T-helper 2 cell treated with Interferon-gamma antibody and Interleukin-4, amounts not matched to agents 5 μg/mL and 100 μg/mL, for 36 hours (primary cell): ENCODE data around the gene ARHGAP21.

Experiments used
- DNase-seq: peaks from one replicate; pipeline ENCODE4 v3.0.0; 2021; ENCODE audit warnings: low spot score
- H3K27ac Mint-ChIP-seq: one replicate; pipeline ENCODE4 v1.8.0; 2021; ENCODE audit warnings: mild to moderate bottlenecking, mixed read lengths
- H3K27me3 Mint-ChIP-seq: one replicate; pipeline ENCODE4 v1.8.0; 2021; ENCODE audit warnings: low read depth, mixed read lengths
- H3K36me3 Mint-ChIP-seq: one replicate; pipeline ENCODE4 v1.8.0; 2021; ENCODE audit warnings: low read depth, mixed read lengths
- H3K4me1 Mint-ChIP-seq: one replicate; pipeline ENCODE4 v1.8.0; 2021; ENCODE audit warnings: low read depth, mixed read lengths
- H3K4me3 Mint-ChIP-seq: one replicate; pipeline ENCODE4 v1.8.0; 2022; ENCODE audit warnings: mild to moderate bottlenecking, moderate library complexity, mixed read lengths
- H3K9me3 Mint-ChIP-seq: one replicate; pipeline ENCODE4 v1.8.0; 2021; ENCODE audit warnings: mixed read lengths

ARHGAP21 gene

DNA sequence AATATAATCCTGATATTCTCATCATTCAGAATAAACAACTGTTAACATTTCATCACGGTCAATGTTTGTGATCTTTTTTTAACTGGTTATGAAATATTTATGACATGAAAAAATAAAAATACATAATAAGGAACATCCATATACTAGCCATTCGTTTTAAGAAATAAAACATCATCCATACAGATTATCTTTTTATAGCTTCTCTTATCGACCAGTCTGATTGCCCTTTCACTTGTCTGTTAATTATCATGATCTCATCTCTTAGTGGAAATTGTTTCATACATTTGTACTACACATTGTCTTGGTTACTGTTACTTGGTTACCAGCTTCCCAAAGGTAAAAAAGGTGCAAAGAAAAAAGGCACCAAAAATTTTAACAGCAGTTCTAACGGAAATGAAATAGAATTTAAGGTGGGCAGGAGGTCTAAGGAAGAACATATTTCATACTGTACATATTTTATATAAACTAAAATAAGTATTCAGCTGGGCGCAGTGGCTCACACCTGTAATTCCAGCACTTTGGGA is 8.4 kb downstream of the ARHGAP21 start:
- no peak for DNase-seq
- Mint-ChIP-seq H3K4me1 (peaks cover 10% of the 10 kb centered on the region), H3K27ac (no peak overlapping the region), H3K9me3 (no peaks in the 10 kb centered on the region), H3K36me3 (no peaks in the 10 kb centered on the region), H3K27me3 (no peaks in the 10 kb centered on the region), H3K4me3 (no peak overlapping the region)

DNA sequence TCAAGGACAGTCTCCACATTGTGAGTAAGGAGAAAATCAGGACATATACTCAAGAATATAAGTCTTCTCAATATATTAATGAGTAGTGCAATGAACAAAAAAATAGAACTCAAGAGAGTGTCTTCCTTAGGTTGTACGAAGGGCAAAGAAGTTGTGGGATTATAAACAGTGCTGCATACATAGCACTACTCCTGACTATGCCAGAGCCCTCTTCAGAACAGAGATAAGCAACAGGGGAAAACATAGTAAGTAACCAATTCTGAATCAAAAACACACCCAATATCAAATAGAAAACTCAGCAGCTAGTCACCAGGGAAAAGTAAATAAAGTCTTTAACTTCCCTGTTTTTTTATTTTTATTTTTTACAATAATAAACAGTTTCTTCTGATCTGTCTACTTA is 10.6 kb downstream of the ARHGAP21 start:
- Mint-ChIP-seq H3K4me1 (peaks cover 8% of the 10 kb centered on the region), H3K27ac (no peak overlapping the region), H3K27me3 (no peaks in the 10 kb centered on the region), H3K4me3 (no peak overlapping the region), H3K9me3 (no peaks in the 10 kb centered on the region), H3K36me3 (no peaks in the 10 kb centered on the region)
- no peak for DNase-seq

GRCh38 chr10:24711465-24711864 is 12.2 kb downstream of the ARHGAP21 start:
- Mint-ChIP-seq H3K36me3 (no peaks in the 10 kb centered on the region), H3K4me3 (no peak overlapping the region), H3K9me3 (no peaks in the 10 kb centered on the region), H3K27ac (no peak overlapping the region), H3K4me1 (peaks cover 8% of the 10 kb centered on the region), H3K27me3 (no peaks in the 10 kb centered on the region)
- no peak for DNase-seq

DNA sequence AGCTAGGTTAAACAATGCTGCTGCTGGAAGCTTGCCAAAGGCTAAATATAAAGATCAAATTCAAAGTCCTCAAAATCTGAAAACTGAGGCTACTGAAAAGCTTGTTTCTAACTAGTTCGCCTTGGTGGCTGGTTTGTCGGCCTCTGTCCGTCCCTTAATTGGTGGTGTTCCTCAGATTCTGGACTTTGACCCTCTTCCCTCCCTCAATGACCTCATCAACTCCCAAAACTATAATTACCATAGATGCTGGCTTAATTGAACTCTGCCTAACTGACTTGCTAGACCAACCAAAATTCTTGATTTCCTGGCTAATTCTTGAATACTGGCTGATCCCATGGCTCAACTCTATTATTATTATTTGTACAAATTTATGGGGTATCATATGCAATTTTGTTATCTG is 15.6 kb downstream of the ARHGAP21 start:
- Mint-ChIP-seq H3K36me3 (no peaks in the 10 kb centered on the region), H3K27me3 (no peaks in the 10 kb centered on the region), H3K27ac (no peak overlapping the region), H3K4me1 (peaks cover 11% of the 10 kb centered on the region), H3K9me3 (no peaks in the 10 kb centered on the region), H3K4me3 (no peak overlapping the region)
- no peak for DNase-seq

DNA sequence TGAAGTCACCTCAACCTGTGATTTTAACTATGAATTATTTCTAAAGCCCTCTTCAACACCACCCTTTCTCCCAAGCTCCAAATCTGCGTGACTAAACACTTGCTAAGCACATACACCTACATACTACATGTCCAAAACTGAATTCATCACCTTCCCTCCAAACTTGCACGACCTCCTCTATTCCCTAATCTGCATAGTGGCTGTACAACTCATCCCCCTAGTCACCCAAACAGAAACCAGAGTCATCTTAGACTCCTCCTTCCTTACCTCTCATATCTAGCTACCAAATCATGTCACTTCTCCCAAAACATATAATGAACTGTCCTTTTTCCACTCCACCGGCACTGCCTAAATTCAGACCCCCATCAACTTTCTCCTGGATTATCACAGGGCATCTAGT is 16.2 kb downstream of the ARHGAP21 start:
- H3K4me3 Mint-ChIP-seq, result no peak overlapping the region
- H3K27ac Mint-ChIP-seq, result no peak overlapping the region
- no peaks in the 10 kb centered on the region for H3K27me3 Mint-ChIP-seq
- peaks cover 11% of the 10 kb centered on the region for H3K4me1 Mint-ChIP-seq
- H3K9me3 Mint-ChIP-seq, result no peaks in the 10 kb centered on the region
- no peaks in the 10 kb centered on the region for H3K36me3 Mint-ChIP-seq
- peak; percentile 19 for DNase-seq

- no peaks in the 10 kb centered on the region for H3K9me3 Mint-ChIP-seq
- H3K36me3 Mint-ChIP-seq, result no peaks in the 10 kb centered on the region
- H3K4me3 Mint-ChIP-seq, result no peak overlapping the region
- no peak overlapping the region for H3K27ac Mint-ChIP-seq
- H3K27me3 Mint-ChIP-seq, result no peaks in the 10 kb centered on the region
- H3K4me1 Mint-ChIP-seq, result peaks cover 16% of the 10 kb centered on the region
- DNase-seq, result peak; percentile 21
Measured at GRCh38 chr10:24706479-24707118, 17.1 kb downstream of the ARHGAP21 start.

DNA sequence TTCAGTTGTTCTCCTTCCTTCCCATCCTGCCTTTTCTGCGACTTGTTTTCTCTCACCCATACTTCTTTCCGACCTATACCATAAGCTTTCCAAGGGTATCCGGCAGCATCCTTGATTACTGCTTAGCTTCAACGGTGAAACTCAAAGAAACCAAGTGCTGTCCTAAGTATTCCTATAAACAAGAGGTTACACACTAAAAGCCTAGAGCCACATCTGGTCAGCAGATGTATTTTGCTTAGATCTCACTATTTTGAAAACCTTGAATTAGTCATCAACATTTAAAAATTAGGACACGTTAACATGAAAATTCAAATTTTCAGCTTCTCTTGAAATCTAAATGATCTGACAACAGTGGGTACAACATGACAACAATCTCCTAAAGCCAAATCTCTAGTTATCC is 20.0 kb downstream of the ARHGAP21 start:
- Mint-ChIP-seq H3K4me1 (peaks cover 14% of the 10 kb centered on the region), H3K27me3 (no peaks in the 10 kb centered on the region)

DNA sequence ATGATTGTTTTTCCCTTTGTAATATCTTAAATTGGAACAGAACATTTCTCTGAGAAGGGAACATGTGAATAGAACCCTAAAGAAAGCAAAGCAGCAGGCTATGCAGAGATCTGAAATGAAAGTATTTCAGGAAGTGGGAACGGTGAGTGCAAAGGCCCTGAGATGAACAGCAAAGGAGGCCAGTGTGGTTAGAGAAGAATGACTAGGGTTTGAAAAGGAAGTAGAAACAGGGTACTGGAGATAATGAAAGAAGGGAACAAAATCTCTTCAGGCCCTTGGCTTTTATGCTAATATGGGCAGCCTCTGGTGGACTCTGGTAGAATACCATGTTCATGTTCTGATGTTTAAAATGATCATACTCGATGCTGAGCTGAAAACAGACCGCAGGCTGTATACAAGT is 22.2 kb downstream of the ARHGAP21 start:
- Mint-ChIP-seq H3K4me3 (no peak overlapping the region), H3K4me1 (peaks cover 14% of the 10 kb centered on the region), H3K36me3 (no peaks in the 10 kb centered on the region), H3K27me3 (no peaks in the 10 kb centered on the region), H3K27ac (peak overlapping the region; percentile 16), H3K9me3 (no peaks in the 10 kb centered on the region)
- no peak for DNase-seq

More for the DNA sequence above, 20.0 kb downstream of the ARHGAP21 start:
- H3K27ac Mint-ChIP-seq, result no peak overlapping the region
- DNase-seq, result no peak
- no peak overlapping the region for H3K4me3 Mint-ChIP-seq
- H3K36me3 Mint-ChIP-seq, result no peaks in the 10 kb centered on the region
- H3K9me3 Mint-ChIP-seq, result no peaks in the 10 kb centered on the region

GRCh38 chr10:24700948-24701347 is 22.7 kb downstream of the ARHGAP21 start:
- no peaks in the 10 kb centered on the region for H3K36me3 Mint-ChIP-seq
- H3K27me3 Mint-ChIP-seq, result no peaks in the 10 kb centered on the region
- DNase-seq, result no peak
- H3K27ac Mint-ChIP-seq, result no peak overlapping the region
- no peak overlapping the region for H3K4me3 Mint-ChIP-seq
- peaks cover 14% of the 10 kb centered on the region for H3K4me1 Mint-ChIP-seq
- no peaks in the 10 kb centered on the region for H3K9me3 Mint-ChIP-seq

- H3K4me1 Mint-ChIP-seq, result peaks cover 11% of the 10 kb centered on the region
- no peak overlapping the region for H3K27ac Mint-ChIP-seq
- H3K4me3 Mint-ChIP-seq, result no peak overlapping the region
- no peaks in the 10 kb centered on the region for H3K36me3 Mint-ChIP-seq
- no peaks in the 10 kb centered on the region for H3K9me3 Mint-ChIP-seq
- no peaks in the 10 kb centered on the region for H3K27me3 Mint-ChIP-seq
- DNase-seq, result no peak
Measured at GRCh38 chr10:24698270-24698669, 25.4 kb downstream of the ARHGAP21 start.

- H3K4me1 Mint-ChIP-seq, result peaks cover 9% of the 10 kb centered on the region
- no peak overlapping the region for H3K4me3 Mint-ChIP-seq
- DNase-seq, result no peak
- no peaks in the 10 kb centered on the region for H3K27me3 Mint-ChIP-seq
- no peak overlapping the region for H3K27ac Mint-ChIP-seq
- H3K9me3 Mint-ChIP-seq, result no peaks in the 10 kb centered on the region
- H3K36me3 Mint-ChIP-seq, result no peaks in the 10 kb centered on the region
Measured at GRCh38 chr10:24697080-24697479, 26.6 kb downstream of the ARHGAP21 start.

DNA sequence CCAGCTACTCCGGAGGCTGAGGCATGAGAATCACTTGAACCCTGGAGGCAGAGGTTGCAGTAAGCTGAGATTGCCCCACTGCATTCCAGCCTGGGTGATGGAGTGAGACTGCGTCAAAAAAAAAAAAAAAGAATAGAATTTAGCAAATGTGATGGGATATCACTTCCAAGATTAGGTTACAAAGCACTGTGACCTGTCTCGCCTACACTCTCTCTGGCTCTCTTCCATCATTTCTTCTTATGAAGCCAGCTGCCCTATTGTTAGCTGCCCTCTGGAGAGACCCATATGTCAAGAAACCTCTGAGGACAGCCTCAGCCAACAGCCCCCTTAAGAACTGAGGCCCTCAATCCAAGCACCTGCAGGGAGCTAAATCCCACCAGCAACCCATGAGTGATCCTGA is 28.2 kb downstream of the ARHGAP21 start:
- Mint-ChIP-seq H3K27ac (no peak overlapping the region), H3K4me1 (no peaks in the 10 kb centered on the region), H3K27me3 (no peaks in the 10 kb centered on the region), H3K9me3 (no peaks in the 10 kb centered on the region), H3K36me3 (no peaks in the 10 kb centered on the region), H3K4me3 (no peak overlapping the region)
- no peak for DNase-seq

- Mint-ChIP-seq H3K9me3 (no peaks in the 10 kb centered on the region), H3K36me3 (no peaks in the 10 kb centered on the region), H3K27me3 (no peaks in the 10 kb centered on the region), H3K27ac (no peak overlapping the region), H3K4me3 (no peak overlapping the region), H3K4me1 (peaks cover 2% of the 10 kb centered on the region)
- no peak for DNase-seq
Measured at GRCh38 chr10:24694086-24694485, 29.6 kb downstream of the ARHGAP21 start.

- Mint-ChIP-seq H3K27me3 (no peaks in the 10 kb centered on the region), H3K9me3 (no peaks in the 10 kb centered on the region), H3K36me3 (no peaks in the 10 kb centered on the region), H3K4me1 (peaks cover 3% of the 10 kb centered on the region), H3K27ac (no peak overlapping the region), H3K4me3 (no peak overlapping the region)
- DNase-seq, result no peak
Measured at GRCh38 chr10:24690961-24691512, 32.6 kb downstream of the ARHGAP21 start.
